HepG2 (cell line): ENCODE data around the gene ZNF540.

ENCODE experiments used
- ETS1 ChIP-seq: sonication (generic); formaldehyde crosslinking; IDR thresholded peaks from 2 replicates; pipeline ENCODE4 v1.4.0; 2020; ENCODE audit warnings: missing genetic modification reagents
- FOXK1 ChIP-seq: sonication (generic); formaldehyde crosslinking; IDR thresholded peaks from 2 replicates; pipeline ENCODE4 v1.4.0; 2020; ENCODE audit warnings: low read depth, missing genetic modification reagents, borderline replicate concordance
- MAFK ChIP-seq, 2 experiments: IDR thresholded peaks in 1 of 2; conservative IDR thresholded peaks in 1 of 2; 2 replicates each; pipeline ENCODE4 v1.6.1; 2011; ENCODE audit warnings: improper control_type of control experiment in 2 of 2, low read length in 2 of 2
- PLRG1 ChIP-seq: fragments of 450-650 bp; conservative IDR thresholded peaks from 2 replicates; pipeline ENCODE4 v1.6.1; 2016
- POLR2A ChIP-seq, 2 experiments: IDR thresholded peaks; 2 replicates each; pipeline ENCODE4 v1.6.1; 2011; ENCODE audit warnings: low read depth in 2 of 2, low read length in 2 of 2, mild to moderate bottlenecking in 1 of 2, moderate library complexity in 1 of 2; ENCODE audit not compliant: insufficient read depth in 1 of 2
- TRIM24 ChIP-seq: sonication (generic); formaldehyde crosslinking; IDR thresholded peaks from 2 replicates; pipeline ENCODE4 v1.8.0; 2022; ENCODE audit warnings: mild to moderate bottlenecking, missing genetic modification reagents

GRCh38 chr19:37565370-37565669 lies 29.4 kb upstream of the ZNF540 start:
- TF ChIP-seq MAFK (conservative IDR thresholded peaks at IDR 0.05 in 1 of 2, IDR thresholded peaks at IDR 0.05 in 1 of 2; ENCODE audit: low read length in 2 of 2) (no peak), TRIM24 (no peak), FOXK1 (CRISPR knock-in tag) (no peak), PLRG1 (no peak), POLR2A (IDR thresholded peaks at IDR 0.05; ENCODE audit: insufficient read depth in 1 of 2, low read depth in 2 of 2, low read length in 2 of 2) (no peak), ETS1 (no peak)
